Epithelial cell of alveolus of lung (primary cell): ENCODE measurements around the gene CFB. TPM values are rescaled to one million over a fixed set of nuclear protein-coding genes. Genes with fewer than 3 reads are reported as not detected.

ENCODE experiments used
- total RNA-seq: library from RNA; depleted of rRNA; stranded (reverse); fragments of >200 nt; gene quantifications from 2 replicates; pipeline ENCODE4 v1.2.1, GENCODE V29; 2015

The CFB gene
- 5.2 and 10.7 TPM in 2 replicates for total RNA-seq

GRCh38 chr6:31945507-31946369, at the start of gene CFB:
TSS of gene CFB (plus strand) at chr6:31946095. CDS start at chr6:31946222, 127 bp downstream.

DNA sequence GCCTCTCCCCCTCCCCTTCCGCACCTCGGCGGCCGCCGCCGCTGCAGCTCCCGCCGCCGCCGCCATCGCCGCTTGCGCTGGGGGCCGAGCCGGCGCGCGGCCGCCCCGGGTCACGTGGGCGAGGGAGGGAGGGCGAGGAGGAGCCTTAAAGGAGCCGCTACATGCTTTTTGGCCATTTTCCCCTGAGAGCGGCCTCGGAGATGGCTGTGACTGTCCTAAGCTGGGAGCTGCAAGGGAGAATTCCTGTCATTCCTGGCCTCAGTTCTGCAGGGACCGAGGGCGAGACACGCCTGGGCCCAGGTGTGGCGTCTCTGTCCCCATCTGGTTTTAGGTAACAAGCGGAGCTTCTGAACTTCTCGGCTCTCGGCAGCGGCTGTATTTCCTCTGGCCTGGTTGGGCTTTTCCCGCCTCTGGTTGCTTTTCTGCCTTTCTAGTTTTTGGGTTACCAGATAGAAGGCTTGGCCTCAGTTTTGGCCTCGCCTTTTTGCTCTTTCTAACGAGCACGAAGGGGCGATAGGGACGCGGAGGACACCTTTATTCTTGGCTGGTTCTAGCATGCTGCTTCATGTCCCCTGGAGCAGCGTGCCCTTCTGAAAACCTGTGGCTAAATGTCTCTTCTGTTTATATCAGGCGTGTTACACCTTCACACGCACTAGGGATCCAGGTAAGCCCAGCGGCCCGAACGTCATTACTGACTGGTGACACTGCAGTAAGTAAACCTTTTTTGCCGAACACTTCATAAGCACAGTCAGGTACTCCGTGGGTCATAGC, 48.1 kb upstream of the CFB start, which contains the start of gene EHMT2:
TSS of gene EHMT2 (minus strand) at position 87 of the 771 bp plus-strand sequence. CDS start at position 66, 21 bp downstream.

DNA sequence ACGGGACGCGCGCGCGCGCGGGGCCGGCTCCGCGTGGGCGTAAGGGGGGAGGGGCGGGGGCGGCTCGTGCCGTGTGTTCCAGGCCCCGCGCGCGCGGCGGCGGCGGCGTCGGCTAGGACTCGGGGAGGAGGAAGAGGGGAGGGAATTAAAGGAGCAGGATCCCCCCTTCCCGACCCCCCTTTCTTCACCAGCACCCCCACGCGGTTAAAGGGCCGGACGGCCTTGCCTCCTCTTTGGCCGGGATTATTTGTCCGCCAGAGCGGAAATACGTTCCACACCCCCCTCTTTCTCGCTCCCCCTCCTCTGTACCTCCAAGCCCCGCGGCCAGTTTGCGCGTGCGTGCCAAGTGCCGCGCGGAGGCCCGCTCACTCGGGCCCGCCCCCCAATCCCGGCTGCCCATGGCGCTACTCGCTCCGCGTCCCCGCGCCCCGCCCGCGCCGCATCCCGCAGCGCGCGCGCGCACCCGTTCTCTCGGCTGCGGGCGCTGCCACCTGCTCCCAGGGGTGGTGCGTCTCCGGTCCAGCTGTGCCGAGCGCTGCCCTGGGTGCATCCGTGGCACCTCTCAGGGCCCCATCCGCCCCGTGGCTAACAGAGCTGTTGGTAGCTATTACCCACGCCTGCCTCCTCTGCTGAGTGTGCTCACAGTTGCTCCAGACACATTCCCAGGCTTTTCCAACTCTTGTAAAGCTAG, 43.8 kb upstream of the CFB start, which contains the start of gene ZBTB12:
TSS of gene ZBTB12 (minus strand) at position 134 of the 691 bp plus-strand sequence. CDS start 781 bp downstream, outside the sequence.

DNA sequence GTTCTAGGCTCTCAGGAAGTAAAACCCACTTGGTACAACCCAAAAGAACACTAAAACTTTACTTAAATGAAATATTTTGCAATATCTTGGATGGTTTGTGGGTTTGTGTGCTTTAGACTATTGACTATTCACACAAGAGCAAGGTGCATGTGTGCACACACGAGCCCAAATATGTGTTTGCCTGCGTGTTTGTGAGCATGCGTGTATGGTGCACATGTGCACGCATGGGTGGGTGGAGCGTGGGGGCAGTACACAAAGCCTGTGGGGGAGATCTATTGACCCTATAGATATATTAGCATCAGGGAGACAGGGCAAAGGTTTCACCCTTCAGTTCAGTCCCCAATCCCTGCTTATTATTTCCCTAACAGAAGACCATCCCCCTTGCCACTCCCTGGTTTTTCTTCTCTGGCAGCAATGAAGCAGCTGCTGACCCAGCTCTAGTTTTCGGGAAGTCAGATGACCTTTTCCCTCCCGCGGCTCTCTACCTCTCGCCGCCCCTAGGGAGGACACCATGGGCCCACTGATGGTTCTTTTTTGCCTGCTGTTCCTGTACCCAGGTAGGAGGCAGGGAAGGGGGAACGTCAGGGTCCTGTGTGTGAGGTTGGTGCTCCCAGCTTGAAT, 18.5 kb upstream of the CFB start, which contains the start of gene C2:
TSS of gene C2 (plus strand) at position 476 of the 621 bp plus-strand sequence. CDS start at position 512, 36 bp downstream.

DNA sequence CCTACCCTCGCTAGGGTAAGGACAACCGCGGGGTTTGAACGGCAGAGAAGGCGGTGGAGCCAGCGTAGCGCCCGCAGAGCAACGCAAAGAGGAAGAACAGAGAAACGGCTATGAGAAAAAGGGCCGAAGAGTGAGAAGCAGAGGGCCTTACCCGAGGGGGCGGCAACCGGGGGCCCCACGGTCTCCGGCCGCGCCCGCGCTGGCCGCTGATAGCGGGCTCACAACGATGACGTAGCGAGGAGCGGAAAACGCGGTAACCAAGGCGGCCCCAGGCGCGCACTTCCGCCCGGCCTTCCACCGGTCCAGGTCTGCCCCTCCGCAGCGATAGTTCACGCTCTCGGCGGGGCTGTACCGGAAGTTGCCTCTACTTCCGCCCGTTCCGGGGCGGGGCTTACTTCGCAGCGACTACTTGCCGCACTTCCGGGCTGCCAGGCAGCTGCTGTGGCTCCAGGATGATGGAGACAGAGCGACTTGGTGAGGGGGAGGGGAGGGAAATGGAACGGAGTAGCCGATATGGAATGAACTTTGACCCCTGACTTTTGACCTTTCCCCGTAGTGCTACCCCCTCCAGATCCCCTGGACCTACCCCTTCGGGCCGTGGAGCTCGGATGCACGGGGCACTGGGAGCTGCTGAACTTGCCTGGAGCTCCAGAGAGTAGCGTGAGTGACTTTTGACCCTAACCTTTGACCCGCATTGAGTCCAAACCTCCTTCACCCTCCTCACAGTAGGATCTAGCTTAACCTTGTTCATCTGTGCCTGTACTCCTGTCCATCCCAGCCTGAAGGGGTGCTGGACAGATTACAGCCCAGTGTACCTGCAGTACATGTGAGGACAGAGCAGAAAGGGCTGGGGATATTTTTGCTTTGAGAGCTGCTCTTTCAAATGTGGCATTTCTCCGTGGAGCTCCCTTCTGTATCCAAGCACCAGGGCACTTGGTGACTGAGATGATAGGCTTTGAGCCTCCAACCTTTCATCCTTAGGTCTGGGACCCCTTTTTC, 13.1 kb downstream of the CFB start, which contains the start of the genes NELFE and SKIC2:
TSS of gene NELFE (minus strand) at position 231 of the 999 bp plus-strand sequence. CDS start 525 bp downstream, outside the sequence.
TSS of gene SKIC2 (plus strand) at position 435 of the 999 bp plus-strand sequence. CDS start at position 453, 18 bp downstream.

GRCh38 chr6:31971993-31972708, 26.3 kb downstream of the CFB start, which contains the start of gene DXO:
TSS of gene DXO (minus strand) at chr6:31972138. CDS start at chr6:31971675, 463 bp downstream.

DNA sequence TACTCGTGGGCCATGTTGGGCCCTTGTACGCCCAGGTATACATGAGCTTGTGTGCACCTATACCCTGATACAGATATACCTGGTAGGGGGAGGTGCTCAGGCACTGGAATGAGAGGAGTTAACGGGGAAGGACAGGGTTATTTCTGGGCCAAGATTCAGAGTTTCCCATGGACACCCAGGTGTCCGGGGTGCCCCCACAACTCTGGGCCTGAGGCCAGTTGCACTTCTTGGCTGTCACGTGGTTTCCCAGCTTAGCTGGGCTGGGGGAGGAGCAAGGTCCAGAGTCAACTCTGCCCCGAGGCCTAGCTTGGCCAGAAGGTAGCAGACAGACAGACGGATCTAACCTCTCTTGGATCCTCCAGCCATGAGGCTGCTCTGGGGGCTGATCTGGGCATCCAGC, 35.8 kb downstream of the CFB start, which contains the start of gene C4A:
TSS of gene C4A (plus strand) at position 314 of the 400 bp plus-strand sequence. CDS start at position 365, 51 bp downstream.

Other genes with a start within 250 kb of the CFB start
- gene ABHD16A, start 242.8 kb upstream of the CFB start, total RNA-seq: 28.1 and 28.7 TPM in 2 replicates
- not detected in 2 replicates for gene LY6G6F, start 239.2 kb upstream of the CFB start, total RNA-seq
- gene LY6G6D, start 230.7 kb upstream of the CFB start, total RNA-seq: not detected in 2 replicates
- gene LY6G6C, start 224.3 kb upstream of the CFB start, total RNA-seq: not detected in 2 replicates
- not detected in 2 replicates for gene MPIG6B, start 222.7 kb upstream of the CFB start, total RNA-seq
- gene DDAH2, start 216.8 kb upstream of the CFB start, total RNA-seq: 41.9 and 42.4 TPM in 2 replicates
- 281 and 648 TPM in 2 replicates for gene CLIC1, start 209.6 kb upstream of the CFB start, total RNA-seq
- gene MSH5, start 206.1 kb upstream of the CFB start, total RNA-seq: 5.0 and 10.5 TPM in 2 replicates
- gene SAPCD1, start 183.4 kb upstream of the CFB start, total RNA-seq: not detected in 2 replicates
- gene VWA7, start 168.8 kb upstream of the CFB start, total RNA-seq: 0.13 TPM in 1 of 2 replicates, not detected in the other
- 44.4 and 93.2 TPM in 2 replicates for gene VARS1, start 150.3 kb upstream of the CFB start, total RNA-seq
- gene LSM2, start 139.1 kb upstream of the CFB start, total RNA-seq: 75.9 and 82.9 TPM in 2 replicates
- gene HSPA1L, start 130.8 kb upstream of the CFB start, total RNA-seq: 0.48 and 0.78 TPM in 2 replicates
- gene HSPA1A, start 130.6 kb upstream of the CFB start, total RNA-seq: 54.6 and 130 TPM in 2 replicates
- 56.9 and 72.9 TPM in 2 replicates for gene HSPA1B, start 118.4 kb upstream of the CFB start, total RNA-seq
- gene NEU1, start 83.3 kb upstream of the CFB start, total RNA-seq: 47.8 and 53.7 TPM in 2 replicates
- 1.0 TPM in 1 of 2 replicates, not detected in the other for gene SLC44A4, start 67.1 kb upstream of the CFB start, total RNA-seq
- gene EHMT2, start 48.4 kb upstream of the CFB start, total RNA-seq: 43.0 and 43.1 TPM in 2 replicates
- gene ZBTB12, start 44.0 kb upstream of the CFB start, total RNA-seq: 2.0 and 2.1 TPM in 2 replicates
- gene C2, start 18.4 kb upstream of the CFB start, total RNA-seq: 0.65 and 4.8 TPM in 2 replicates
- gene NELFE, start 12.9 kb downstream of the CFB start, total RNA-seq: 80.6 and 127 TPM in 2 replicates
- 40.0 and 43.1 TPM in 2 replicates for gene SKIC2, start 13.1 kb downstream of the CFB start, total RNA-seq
- 13.3 and 24.6 TPM in 2 replicates for gene DXO, start 26.0 kb downstream of the CFB start, total RNA-seq
- 0.52 and 13.6 TPM in 2 replicates for gene C4A, start 36.0 kb downstream of the CFB start, total RNA-seq
- gene C4B, start 68.7 kb downstream of the CFB start, total RNA-seq: 0.39 and 9.3 TPM in 2 replicates
- gene CYP21A2, start 92.3 kb downstream of the CFB start, total RNA-seq: not detected in 2 replicates
- 0.52 and 34.1 TPM in 2 replicates for gene TNXB, start 163.2 kb downstream of the CFB start, total RNA-seq
- 20.9 and 43.1 TPM in 2 replicates for gene ATF6B, start 182.2 kb downstream of the CFB start, total RNA-seq
- 2.6 and 5.7 TPM in 2 replicates for gene FKBPL, start 184.2 kb downstream of the CFB start, total RNA-seq
- 0.78 and 6.7 TPM in 2 replicates for gene PRRT1, start 205.8 kb downstream of the CFB start, total RNA-seq
- gene PPT2, start 208.0 kb downstream of the CFB start, total RNA-seq: 19.8 and 26.9 TPM in 2 replicates
- gene EGFL8, start 218.5 kb downstream of the CFB start, total RNA-seq: 1.0 and 9.7 TPM in 2 replicates
- 78.7 and 117 TPM in 2 replicates for gene AGPAT1, start 230.0 kb downstream of the CFB start, total RNA-seq
- 55.0 and 69.3 TPM in 2 replicates for gene RNF5, start 232.3 kb downstream of the CFB start, total RNA-seq
- gene AGER, start 238.2 kb downstream of the CFB start, total RNA-seq: 0.65 and 7.7 TPM in 2 replicates
- 40.1 and 40.2 TPM in 2 replicates for gene PBX2, start 244.1 kb downstream of the CFB start, total RNA-seq
- gene GPSM3, start 246.5 kb downstream of the CFB start, total RNA-seq: 9.7 and 17.7 TPM in 2 replicates